ENCODE measurements around the gene RWDD4.

DNA sequence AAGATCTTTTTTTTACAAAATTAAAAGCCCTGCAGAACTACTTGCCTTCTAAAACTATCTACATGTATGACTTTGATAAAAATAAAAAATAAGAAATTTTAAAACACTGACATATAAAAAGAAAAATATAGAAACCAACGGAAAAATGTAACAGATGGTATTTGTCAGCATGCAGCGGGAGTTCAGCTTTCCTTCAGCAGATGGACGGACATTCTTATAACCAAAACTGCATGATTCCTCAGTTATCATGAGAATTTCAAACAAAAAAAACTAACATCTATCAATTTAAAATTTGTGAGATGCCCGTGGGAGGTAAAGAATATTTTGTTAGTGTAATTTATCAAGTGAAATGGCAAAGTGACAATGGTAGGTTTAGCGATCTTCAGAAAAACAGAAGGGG, 23.2 kb downstream of the RWDD4 start:
- TF ChIP-seq CTCF (IDR thresholded peaks at IDR 0.05) (no peak), POLR2A (IDR thresholded peaks at IDR 0.05) (no peak)
